ENCODE data around the gene CTNNBIP1.

Gene CTNNBIP1

DNA sequence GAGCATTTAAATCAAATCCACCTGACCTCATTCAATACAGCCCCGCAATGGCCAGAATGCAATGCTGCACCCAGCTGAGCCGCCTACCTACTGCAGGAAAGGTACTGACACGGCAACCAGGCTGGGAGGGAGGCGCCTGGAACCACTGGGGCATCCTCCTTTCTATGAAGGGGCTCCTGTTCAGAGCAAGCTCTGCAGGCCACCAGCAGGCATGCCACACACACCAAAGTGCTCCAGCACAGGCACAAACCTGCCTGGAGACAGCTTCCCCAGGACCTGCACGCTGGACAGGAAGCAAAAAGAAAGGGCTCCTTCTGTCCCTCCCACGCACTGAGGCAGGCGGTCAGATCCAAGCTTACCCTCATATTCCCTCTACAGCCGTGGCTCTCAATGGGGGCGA lies 21.2 kb downstream of the CTNNBIP1 start:
- no peaks in the 10 kb centered on the region for H3K9me3 ChIP-seq (ENCODE audit: control insufficient read depth, insufficient read depth, low read depth, low read length)
- TF ChIP-seq GFI1B (tag by site-specific recombination; IDR thresholded peaks at IDR 0.05) (no peak), ZFHX2 (tag by site-specific recombination; conservative IDR thresholded peaks at IDR 0.05) (0 out of 2 replicates have a peak, but pooled peaks have one; percentile 6), EGR2 (tag by site-specific recombination; IDR thresholded peaks at IDR 0.05; ENCODE audit: low read depth) (0 out of 2 replicates have a peak, but pooled peaks have one; percentile 13)
- peaks cover 0 to 3% of the 10 kb centered on the region in 2 experiments; a peak in 1 of 3 replicates for H3K36me3 ChIP-seq (ENCODE audit: control insufficient read depth in 2 of 2, insufficient read depth in 1 of 2, low read length in 2 of 2)
- H3K4me3 ChIP-seq (ENCODE audit: low read depth, low read length): no peak overlapping the region
- ChIA-PET CTCF (interaction anchor here (0.5 to 2.7 kb wide), 5 partner anchors 14 to 172 kb away, joined by 3 to 10 read pairs (median 3); no protein-coding TSS in a partner anchor), POLR2A (interaction anchor here (0.5 to 0.6 kb wide), 2 partner anchors 37 to 1794 kb away, joined by 4 read pairs; no protein-coding TSS in a partner anchor)
- H3K4me1 ChIP-seq (ENCODE audit: control insufficient read depth, insufficient read depth, low read length): peaks cover 23% of the 10 kb centered on the region
- H3K27ac ChIP-seq (ENCODE audit: extremely low read depth, low read depth, low read length): no peak overlapping the region

DNA sequence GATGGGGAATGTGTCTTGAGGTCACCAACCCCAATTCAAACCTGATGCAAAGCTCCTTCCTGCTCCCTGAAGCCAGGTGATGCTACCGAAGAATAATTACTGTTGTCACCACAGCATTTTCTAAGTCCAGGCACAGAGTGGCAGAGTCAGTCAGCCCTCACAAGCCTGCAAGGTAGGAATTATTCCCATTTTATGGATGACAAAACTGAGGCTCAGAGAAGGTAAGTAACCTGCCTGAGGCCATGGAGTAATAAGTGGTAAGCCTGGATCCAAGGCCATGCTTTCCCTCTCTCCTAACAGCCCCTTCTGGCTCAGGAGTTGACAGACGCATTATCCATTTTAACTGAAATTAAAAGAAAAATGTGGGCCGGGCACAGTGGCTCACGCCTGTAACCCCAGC lies 23.0 kb downstream of the CTNNBIP1 start:
- no peaks in the 10 kb centered on the region for H3K9me3 ChIP-seq (ENCODE audit: control insufficient read depth, insufficient read depth, low read depth, low read length)
- H3K27ac ChIP-seq (ENCODE audit: extremely low read depth, low read depth, low read length): no peak overlapping the region
- H3K4me3 ChIP-seq (ENCODE audit: low read depth, low read length): no peak overlapping the region
- H3K36me3 ChIP-seq (ENCODE audit: control insufficient read depth in 2 of 2, insufficient read depth in 1 of 2, low read length in 2 of 2): peaks cover 0 to 11% of the 10 kb centered on the region in 2 experiments; a peak in 1 of 3 replicates
- CTCF ChIA-PET: interaction anchor here (0.8 to 2.7 kb wide), 2 partner anchors 12 to 103 kb away, joined by 3 to 10 read pairs; no protein-coding TSS in a partner anchor
- POLR2A ChIA-PET: no interaction called here
- TF ChIP-seq, protein P1, sequence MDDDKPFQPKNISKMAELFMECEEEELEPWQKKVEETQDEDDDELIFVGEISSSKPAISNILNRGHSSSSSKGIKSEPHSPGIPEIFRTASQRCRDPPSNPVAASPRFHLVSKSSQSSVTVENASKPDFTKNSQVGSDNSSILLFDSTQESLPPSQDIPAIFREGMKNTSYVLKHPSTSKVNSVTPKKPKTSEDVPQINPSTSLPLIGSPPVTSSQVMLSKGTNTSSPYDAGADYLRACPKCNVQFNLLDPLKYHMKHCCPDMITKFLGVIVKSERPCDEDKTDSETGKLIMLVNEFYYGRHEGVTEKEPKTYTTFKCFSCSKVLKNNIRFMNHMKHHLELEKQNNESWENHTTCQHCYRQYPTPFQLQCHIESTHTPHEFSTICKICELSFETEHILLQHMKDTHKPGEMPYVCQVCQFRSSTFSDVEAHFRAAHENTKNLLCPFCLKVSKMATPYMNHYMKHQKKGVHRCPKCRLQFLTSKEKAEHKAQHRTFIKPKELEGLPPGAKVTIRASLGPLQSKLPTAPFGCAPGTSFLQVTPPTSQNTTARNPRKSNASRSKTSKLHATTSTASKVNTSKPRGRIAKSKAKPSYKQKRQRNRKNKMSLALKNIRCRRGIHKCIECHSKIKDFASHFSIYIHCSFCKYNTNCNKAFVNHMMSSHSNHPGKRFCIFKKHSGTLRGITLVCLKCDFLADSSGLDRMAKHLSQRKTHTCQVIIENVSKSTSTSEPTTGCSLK (tag by site-specific recombination; IDR thresholded peaks at IDR 0.05): no peak
- TF ChIP-seq, protein P2, sequence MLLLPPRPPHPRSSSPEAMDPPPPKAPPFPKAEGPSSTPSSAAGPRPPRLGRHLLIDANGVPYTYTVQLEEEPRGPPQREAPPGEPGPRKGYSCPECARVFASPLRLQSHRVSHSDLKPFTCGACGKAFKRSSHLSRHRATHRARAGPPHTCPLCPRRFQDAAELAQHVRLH (tag by site-specific recombination; IDR thresholded peaks at IDR 0.05): peak; percentile 60; the same call in 1 of the 2 replicates
- peaks cover 15% of the 10 kb centered on the region for H3K4me1 ChIP-seq (ENCODE audit: control insufficient read depth, insufficient read depth, low read length)

DNA sequence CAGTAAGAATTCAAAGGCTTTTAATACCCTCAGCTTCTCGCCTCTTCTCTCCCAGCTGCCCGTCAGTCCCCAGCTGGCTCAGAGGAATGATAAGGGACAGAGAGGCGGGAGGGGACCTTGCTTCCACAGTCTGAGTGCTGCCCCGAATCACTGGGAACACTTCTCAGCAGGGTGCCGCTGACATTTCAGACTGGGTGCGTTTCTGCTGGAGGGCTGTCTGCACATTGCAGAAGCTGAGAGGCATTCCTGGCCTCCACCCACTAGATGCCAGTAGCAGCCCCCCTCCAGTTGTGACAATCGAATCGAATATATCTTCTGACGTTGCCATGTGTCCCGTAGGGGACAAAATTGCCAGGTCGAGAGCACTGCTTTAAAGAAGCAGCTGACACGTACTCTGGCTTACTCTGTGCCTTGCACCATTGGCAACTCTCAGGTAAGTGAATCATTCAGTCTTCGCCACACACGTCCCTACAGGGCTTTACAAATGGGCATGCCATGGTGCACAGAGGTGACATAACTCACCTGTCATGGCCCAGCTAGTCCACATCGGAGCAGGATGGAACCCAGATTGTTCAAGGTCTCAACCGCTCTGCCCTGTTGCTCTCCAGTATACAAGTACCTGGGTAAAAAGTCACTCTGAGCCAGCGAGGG lies 23.9 kb downstream of the CTNNBIP1 start:
- H3K4me1 ChIP-seq (ENCODE audit: control insufficient read depth, insufficient read depth, low read length): peaks cover 13% of the 10 kb centered on the region
- H3K9me3 ChIP-seq (ENCODE audit: control insufficient read depth, insufficient read depth, low read depth, low read length): no peaks in the 10 kb centered on the region
- ChIA-PET CTCF (interaction anchor here (0.6 to 3.4 kb wide), 2 partner anchors 11 to 30 kb away, joined by 4 to 16 read pairs; no protein-coding TSS in a partner anchor), POLR2A (no interaction called here)
- TF ChIP-seq, protein P3, sequence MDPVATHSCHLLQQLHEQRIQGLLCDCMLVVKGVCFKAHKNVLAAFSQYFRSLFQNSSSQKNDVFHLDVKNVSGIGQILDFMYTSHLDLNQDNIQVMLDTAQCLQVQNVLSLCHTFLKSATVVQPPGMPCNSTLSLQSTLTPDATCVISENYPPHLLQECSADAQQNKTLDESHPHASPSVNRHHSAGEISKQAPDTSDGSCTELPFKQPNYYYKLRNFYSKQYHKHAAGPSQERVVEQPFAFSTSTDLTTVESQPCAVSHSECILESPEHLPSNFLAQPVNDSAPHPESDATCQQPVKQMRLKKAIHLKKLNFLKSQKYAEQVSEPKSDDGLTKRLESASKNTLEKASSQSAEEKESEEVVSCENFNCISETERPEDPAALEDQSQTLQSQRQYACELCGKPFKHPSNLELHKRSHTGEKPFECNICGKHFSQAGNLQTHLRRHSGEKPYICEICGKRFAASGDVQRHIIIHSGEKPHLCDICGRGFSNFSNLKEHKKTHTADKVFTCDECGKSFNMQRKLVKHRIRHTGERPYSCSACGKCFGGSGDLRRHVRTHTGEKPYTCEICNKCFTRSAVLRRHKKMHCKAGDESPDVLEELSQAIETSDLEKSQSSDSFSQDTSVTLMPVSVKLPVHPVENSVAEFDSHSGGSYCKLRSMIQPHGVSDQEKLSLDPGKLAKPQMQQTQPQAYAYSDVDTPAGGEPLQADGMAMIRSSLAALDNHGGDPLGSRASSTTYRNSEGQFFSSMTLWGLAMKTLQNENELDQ (tag by site-specific recombination; IDR thresholded peaks at IDR 0.05; ENCODE audit: low read depth): no peak
- TF ChIP-seq ZNF394 (tag by site-specific recombination; IDR thresholded peaks at IDR 0.05; ENCODE audit: borderline replicate concordance): 0 out of 2 replicates have a peak, but pooled peaks have one; percentile 46
- TF ChIP-seq SP2 (tag by site-specific recombination; IDR thresholded peaks at IDR 0.05): no peak
- TF ChIP-seq ZNF423 (tag by site-specific recombination; IDR thresholded peaks at IDR 0.05): 0 out of 2 replicates have a peak, but pooled peaks have one; percentile 9
- TF ChIP-seq, protein P4, sequence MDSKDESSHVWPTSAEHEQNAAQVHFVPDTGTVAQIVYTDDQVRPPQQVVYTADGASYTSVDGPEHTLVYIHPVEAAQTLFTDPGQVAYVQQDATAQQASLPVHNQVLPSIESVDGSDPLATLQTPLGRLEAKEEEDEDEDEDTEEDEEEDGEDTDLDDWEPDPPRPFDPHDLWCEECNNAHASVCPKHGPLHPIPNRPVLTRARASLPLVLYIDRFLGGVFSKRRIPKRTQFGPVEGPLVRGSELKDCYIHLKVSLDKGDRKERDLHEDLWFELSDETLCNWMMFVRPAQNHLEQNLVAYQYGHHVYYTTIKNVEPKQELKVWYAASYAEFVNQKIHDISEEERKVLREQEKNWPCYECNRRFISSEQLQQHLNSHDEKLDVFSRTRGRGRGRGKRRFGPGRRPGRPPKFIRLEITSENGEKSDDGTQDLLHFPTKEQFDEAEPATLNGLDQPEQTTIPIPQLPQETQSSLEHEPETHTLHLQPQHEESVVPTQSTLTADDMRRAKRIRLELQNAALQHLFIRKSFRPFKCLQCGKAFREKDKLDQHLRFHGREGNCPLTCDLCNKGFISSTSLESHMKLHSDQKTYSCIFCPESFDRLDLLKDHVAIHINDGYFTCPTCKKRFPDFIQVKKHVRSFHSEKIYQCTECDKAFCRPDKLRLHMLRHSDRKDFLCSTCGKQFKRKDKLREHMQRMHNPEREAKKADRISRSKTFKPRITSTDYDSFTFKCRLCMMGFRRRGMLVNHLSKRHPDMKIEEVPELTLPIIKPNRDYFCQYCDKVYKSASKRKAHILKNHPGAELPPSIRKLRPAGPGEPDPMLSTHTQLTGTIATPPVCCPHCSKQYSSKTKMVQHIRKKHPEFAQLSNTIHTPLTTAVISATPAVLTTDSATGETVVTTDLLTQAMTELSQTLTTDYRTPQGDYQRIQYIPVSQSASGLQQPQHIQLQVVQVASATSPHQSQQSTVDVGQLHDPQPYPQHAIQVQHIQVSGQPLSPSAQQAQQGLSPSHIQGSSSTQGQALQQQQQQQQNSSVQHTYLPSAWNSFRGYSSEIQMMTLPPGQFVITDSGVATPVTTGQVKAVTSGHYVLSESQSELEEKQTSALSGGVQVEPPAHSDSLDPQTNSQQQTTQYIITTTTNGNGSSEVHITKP (tag by site-specific recombination; IDR thresholded peaks at IDR 0.05): 0 out of 2 replicates have a peak, but pooled peaks have one; percentile 21
- peak; percentile 27; the same call in 1 of the 2 replicates for TF ChIP-seq ZNF341 (tag by site-specific recombination; IDR thresholded peaks at IDR 0.05; ENCODE audit: low read depth)
- peak; percentile 81 for TF ChIP-seq ZIC2 (tag by site-specific recombination; IDR thresholded peaks at IDR 0.05)
- 0 out of 2 replicates have a peak, but pooled peaks have one; percentile 13 for TF ChIP-seq IKZF3 (tag by site-specific recombination; IDR thresholded peaks at IDR 0.05)
- no peak for TF ChIP-seq ZNF174 (tag by site-specific recombination; IDR thresholded peaks at IDR 0.05)
- peak; percentile 32; the same call in 1 of the 2 replicates for TF ChIP-seq ZBTB48 (tag by site-specific recombination; IDR thresholded peaks at IDR 0.05)
- TF ChIP-seq, protein P5, sequence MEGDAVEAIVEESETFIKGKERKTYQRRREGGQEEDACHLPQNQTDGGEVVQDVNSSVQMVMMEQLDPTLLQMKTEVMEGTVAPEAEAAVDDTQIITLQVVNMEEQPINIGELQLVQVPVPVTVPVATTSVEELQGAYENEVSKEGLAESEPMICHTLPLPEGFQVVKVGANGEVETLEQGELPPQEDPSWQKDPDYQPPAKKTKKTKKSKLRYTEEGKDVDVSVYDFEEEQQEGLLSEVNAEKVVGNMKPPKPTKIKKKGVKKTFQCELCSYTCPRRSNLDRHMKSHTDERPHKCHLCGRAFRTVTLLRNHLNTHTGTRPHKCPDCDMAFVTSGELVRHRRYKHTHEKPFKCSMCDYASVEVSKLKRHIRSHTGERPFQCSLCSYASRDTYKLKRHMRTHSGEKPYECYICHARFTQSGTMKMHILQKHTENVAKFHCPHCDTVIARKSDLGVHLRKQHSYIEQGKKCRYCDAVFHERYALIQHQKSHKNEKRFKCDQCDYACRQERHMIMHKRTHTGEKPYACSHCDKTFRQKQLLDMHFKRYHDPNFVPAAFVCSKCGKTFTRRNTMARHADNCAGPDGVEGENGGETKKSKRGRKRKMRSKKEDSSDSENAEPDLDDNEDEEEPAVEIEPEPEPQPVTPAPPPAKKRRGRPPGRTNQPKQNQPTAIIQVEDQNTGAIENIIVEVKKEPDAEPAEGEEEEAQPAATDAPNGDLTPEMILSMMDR (tag by site-specific recombination; IDR thresholded peaks at IDR 0.05): peak; percentile 56
- TF ChIP-seq HOXA7 (CRISPR knock-in tag; IDR thresholded peaks at IDR 0.05; ENCODE audit: borderline replicate concordance): no peak
- TF ChIP-seq ZNF48 (tag by site-specific recombination; IDR thresholded peaks at IDR 0.05): no peak
- no peak overlapping the region for H3K27ac ChIP-seq (ENCODE audit: extremely low read depth, low read depth, low read length)
- H3K36me3 ChIP-seq (ENCODE audit: control insufficient read depth in 2 of 2, insufficient read depth in 1 of 2, low read length in 2 of 2): peaks cover 0 to 11% of the 10 kb centered on the region in 2 experiments; a peak in 1 of 3 replicates
- H3K4me3 ChIP-seq (ENCODE audit: low read depth, low read length): no peak overlapping the region

Measured in HEK293 (cell line).